NCI-H82 (cell line): ENCODE data around the gene BLOC1S6.

ENCODE experiments used
- DNase-seq: peaks from one replicate; lab custom pipeline; 2025; lab: John Stamatoyannopoulos, UW

Gene BLOC1S6

DNA sequence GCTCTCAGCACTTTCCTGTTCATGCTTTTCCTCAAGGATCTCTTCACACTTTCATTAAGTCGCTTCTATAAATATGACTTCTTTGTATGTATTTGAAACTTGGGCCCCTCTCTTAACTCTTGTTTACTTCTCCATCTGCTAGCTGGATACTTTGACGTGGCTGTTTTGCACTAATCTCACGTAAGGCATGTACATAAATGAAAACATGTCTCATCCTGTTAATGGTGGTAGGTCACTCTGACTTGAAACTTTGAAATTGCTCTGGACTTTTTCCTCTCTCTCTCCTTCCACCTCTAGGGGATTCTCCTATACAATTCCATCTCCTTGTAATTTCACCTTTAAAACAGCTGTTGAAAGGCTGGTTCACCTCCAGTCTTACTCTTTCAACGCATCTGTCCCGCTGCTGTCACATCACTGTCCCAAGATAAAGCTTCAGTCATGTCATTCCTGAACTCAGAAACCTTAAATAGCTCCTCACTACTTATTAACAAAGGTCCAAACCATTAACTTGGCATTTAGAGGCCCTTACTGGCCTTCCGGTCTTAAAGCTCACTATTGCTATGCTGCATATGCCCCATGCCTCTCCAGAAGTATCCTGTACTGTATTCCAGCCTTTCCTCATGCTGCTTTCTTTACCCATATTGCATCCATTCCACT is 1.2 kb downstream of the BLOC1S6 start:
- DNase-seq = peak; percentile 23

DNA sequence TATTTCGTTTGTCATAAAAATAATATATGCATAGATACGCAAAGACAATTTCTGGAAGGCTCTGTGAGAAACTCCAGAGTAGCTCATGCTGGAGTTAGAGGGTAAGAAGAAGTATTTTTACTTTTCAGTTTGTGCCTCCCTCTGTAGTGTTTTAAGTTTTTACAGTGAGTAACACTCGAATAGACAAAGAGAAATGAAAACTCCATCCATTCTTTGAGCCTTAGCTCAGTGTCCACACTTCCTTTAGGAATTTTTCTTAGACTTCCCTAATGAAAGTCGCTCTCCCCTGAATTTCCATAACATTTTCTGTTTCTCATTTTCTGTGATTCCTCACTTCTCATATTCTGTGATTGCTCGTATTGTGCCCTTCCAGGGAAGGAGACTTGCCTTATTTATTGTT is 2.1 kb downstream of the BLOC1S6 start:
- no peak for DNase-seq

DNA sequence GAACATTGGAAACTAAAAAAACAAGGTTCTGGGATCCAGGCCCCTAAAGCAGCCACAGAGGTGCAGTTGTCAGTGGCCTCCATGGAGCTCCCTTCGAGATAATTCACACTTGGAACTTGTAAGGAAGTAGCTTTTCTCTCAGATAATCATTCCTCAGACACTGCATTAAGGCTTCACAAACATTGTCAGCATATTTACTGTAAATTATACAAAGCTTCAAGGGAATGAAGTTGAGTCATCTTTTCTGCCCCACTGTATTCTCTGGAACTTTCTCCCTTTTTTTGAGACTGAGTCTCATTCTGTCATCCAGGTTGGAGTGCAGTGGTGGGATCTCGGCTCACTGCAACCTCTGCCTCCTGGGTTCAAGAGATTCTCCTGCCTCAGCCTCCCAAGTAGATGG is 7.1 kb downstream of the BLOC1S6 start:
- no peak for DNase-seq

DNA sequence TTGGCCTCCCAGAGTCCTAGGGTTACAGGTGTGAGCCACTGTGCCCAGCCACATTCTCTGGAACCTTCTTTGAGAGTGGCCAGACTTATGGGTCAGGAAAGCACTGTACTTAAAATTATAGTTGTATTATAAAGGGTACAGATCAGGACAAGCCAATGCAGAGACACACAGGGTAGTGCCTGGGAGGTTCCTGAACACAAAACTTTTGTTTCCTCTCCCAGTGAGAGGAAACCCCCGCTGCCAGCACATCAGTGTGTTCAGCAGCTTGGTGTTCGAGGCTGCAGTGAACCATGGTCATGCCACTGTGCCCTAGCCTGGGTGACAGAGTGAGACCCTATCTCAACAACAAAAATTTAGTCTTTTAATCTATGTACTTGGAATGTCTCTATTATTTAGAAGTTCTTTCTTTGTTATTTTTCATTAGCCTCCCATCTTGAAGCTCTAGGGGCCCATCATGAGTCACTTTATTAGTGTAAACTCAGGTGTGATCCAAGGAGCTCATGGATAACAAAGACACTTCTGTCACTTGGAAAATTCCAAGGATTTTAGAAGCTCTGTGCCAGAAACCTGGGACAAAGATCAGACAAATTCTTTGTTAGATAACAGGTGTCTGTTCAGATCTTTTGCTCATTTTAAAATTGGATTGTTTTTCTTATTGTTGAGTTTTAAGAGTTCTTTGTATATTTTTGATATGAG is 7.8 kb downstream of the BLOC1S6 start:
- DNase-seq = no peak

DNA sequence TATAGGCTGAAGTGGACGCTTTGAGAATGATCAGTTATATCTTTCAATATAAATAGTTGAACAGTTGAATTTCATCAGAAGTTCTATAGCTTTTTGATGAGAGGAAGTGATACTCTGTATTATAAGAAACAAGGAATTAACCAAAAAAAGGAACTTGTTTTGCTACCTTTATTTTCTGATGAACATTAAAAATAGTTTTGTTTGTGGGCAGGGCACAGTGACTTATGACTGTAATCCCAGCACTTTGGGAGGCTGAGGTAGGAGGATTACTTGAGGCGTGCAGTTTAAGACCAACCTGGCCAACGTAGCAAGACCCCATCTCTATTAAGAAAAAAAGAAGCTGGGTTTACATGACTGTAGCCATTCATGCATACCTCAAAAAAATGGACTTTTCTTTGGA is 16.7 kb downstream of the BLOC1S6 start:
- DNase-seq = no peak

DNA sequence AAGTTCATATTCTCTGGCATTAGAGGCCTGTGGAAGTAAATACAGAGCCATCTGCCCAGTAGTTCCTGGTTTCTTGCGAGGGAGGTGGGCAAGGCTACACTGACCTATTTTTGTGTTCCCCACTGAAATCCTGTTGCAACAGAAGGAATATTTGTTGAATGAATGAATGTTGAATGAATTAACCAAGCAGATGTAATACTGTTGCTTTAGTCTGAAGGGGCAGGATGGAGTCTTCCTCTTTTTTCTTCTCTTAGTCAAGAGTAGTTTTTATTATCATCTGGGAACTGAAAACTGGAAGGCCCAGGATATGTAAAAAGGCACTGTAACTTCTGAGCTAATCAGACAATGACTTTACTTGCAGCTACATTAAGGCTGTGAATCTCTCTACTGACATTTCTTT is 17.1 kb downstream of the BLOC1S6 start:
- DNase-seq = no peak

DNA sequence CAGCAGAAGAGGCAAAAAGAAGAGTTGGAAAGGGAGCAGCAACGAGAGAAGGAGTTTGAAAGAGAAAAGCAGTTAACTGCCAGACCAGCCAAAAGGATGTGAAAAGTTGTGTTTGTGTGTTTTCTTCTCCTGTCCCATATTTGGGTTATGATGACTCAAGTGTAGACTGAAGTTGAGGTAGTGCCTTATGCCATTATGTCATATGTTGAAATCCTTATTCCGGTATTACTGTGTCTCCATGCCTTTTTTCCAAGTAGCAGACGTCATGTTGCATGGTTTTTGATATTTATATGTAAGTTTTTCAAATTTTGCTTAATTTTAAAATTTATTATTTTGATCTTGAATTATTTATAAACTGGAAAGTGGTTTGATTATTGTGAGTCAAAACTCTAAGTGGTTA is 19.2 kb downstream of the BLOC1S6 start:
- DNase-seq = no peak

DNA sequence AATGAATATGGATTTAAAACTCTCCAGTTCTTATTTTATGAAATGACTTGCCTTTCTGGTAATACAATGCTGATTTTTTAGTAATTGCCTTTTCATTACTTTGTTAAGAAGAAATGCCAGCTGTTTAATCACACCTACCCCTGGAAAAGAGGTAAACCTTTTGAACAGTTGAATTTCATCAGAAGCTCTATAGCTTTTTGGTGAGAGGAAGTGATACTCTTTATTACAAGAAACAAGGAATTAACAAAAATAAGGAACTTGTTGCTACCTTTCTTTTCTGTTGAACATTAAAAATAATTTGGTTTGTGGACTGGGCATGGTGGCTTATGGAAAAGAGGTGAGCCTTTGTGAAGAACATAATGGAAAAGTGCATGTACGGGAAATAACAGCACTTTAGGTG is 19.7 kb downstream of the BLOC1S6 start:
- no peak for DNase-seq

DNA sequence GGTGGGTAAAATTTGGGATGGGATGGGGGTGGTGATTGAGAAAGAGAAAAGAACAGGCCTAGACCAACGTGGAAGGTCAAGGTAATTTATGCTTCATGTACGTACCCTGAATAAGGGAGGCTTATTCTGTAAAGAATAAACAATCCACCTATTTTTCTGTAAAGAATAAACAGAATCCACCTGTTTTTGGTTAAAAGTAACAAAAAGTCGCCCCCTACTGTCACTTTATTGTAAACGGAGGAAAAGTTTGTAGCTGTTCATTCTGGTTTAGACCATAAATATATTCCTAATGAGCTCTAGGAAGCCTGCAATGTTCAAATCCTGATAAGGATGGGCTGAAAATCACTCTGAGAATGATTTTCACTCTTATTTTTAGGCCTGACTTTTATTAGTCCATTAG is 24.1 kb downstream of the BLOC1S6 start:
- no peak for DNase-seq

DNA sequence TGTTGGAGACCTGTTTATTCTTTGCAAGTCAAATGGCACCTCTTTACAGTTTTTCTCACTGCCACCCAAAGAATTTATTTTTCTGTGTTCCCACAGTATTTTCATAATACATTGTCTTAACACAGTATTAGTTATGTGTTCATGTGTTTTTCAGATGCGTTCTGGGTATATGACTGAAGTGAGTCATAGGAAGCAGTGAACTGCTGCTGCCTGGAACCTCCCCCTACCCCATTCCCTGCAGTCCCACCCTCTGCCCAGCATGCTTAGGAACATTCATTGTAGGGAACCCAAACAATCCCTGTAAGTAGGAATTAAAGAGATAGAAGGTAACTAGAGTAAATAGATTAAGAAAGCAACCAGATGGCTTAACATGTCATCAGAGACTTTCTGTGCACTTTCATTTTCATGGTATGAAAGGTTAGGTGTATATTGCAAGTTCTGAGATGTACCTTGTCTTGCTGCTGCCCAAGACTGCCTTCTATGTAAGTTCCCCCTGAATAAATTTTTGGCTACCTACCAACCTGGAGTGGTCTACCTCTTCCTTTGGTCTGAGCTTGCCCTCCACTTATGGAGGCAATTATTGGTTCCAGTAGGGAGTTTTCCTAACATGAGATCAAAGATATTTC is 25.7 kb downstream of the BLOC1S6 start:
- DNase-seq = peak; percentile 91

DNA sequence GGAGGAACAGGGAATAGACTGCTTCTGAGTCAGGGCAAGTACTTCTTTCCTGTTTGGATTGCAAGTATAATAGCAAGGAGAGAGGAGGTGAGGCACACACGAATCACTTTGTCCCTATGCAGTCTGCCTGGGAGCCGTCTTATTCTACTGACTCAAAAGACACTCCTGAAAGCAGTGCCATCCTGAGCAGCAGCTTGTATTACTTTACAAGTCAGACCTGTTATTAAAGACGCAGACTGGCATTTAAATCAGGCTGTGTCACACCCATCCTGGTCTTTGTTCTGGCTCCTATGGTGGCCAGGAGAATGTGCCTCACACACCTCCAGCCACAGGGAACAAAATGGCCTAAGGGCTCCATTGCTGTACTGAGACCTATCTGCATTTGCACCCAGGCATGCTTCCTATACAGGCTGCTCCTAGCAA is 29.7 kb downstream of the BLOC1S6 start:
- DNase-seq = no peak

DNA sequence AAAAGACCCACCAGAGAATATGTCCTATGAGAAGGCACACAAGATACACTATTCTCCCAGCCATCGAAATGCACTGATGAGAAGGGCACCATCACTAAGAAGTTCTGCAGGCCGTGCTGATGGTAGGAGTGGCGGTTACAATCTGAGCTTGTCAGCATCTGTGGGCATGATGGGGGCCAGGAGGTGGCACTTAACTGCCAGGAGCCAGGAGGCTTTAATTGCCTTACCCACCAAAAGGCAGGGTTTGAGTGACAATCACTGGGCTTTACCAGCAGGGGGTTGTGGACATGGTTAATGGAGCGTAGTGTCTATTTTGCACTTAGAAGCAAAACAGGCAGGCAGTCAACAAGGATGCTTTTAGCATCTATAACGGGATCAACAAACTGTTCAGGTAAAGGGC is 31.6 kb downstream of the BLOC1S6 start:
- DNase-seq = peak; percentile 55

DNA sequence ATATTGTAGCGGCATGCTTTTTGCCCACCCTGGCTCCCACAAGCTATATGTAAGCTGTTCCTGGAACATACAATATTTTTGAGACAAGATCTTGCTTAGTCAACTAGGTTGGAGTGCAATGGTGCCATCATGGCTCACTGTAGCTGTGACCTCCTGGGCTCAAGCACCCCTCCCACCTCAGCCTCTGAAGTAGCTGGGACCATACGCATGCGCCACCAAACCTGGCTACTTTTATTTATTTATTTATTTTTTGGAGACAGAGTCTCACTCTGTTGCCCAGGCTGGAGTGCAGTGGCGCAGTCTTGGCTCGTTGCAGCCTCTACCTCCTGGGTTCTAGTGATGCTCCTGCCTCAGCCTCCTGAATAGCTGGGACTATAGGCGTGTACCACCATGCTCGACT is 41.0 kb downstream of the BLOC1S6 start:
- no peak for DNase-seq

DNA sequence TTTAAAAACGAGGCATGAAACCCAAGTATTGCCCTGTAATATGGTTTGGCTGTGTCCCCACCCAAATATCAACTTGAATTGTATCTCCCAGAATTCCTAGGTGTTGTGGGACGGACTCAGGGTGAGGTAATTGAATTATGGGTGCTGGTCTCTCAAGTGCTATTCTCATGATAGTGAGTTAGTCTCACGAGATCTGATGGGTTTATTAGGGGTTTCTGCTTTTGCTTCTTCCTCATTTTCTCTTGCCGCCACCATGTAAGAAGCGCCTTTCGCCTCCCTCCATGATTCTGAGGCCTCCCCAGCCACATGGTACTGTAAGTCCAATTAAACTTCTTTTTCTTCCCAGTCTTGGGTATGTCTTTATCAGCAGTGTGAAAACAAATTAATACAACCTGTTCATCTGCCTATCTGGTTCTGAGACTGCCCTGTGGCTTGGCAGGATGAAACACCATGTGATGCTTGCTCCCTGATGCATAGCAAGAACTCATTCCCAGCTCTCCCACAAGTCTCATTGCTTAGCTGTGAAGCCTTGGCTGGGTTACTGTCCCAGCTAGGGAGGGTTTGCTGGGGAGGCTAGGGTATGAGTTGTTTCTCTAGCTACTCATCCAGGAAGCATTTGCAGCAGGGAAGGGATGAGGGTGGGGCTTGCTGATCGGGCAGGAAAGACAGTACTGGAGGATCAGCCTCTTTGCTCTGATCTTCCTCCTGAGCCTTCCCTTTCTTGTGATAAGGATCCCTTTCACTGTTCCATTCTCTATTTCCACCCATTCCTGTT is 43.9 kb downstream of the BLOC1S6 start:
- no peak for DNase-seq

DNA sequence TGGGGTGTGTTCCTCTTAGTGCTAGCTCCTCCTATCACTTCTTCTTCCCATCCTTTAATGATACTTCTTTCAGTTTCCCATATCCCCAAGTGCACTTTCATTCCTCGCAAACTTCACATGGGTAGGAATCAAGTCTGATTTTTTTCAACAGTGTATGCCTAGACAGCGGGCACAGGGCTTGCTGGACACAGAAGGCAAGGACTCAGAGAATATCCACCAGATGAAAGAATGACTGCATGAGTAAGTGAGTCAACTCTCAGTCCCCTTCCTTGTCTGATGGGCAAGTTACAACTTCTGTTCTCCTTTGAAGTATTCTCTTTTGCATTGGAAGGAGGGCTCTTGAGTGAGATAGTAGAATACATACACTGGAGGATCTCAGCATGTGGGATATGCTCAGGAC is 44.6 kb downstream of the BLOC1S6 start:
- DNase-seq = no peak

DNA sequence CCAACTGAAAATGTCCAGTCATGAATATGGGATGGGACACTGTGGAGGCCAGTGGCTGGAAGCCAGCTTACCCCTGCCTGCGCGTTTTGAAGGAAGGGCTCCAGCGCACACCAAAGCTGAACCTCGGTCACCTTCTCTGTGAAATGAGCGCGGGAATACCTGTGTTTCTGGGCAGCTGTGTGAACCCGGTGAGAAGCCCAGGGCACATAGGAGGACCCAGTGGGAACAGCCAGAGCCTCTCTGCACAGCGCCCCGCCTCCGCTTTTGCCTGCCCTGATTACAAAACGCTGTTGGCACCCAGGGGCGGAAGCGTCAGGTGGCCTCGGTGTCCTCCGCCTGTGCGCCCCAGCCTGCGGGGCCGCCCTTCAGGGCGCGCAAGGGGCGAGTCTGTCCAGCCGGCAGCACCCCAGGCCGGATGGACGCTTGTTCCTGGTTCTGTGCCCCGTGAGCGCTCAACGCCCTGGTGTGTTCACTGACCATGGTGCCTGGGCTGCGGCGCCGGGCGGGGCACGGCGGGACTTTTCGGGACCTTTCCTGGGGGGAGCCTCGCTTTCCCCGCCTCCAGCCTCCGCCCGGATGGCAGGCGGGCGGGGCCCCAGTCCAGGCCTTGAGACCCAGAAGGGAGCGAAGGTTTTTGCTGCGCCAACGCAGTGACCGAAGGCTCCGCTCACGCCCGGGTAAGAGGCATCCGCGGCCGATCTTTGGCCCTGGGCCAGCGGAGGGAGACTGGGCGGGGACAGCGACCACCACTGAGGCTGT is 47.4 kb downstream of the BLOC1S6 start, which contains the start of gene SQOR:
SQOR (plus strand) TSS at position 598 of the 759 bp plus-strand sequence. CDS start 23,895 bp downstream, outside the sequence.
- DNase-seq = peak; percentile 28

DNA sequence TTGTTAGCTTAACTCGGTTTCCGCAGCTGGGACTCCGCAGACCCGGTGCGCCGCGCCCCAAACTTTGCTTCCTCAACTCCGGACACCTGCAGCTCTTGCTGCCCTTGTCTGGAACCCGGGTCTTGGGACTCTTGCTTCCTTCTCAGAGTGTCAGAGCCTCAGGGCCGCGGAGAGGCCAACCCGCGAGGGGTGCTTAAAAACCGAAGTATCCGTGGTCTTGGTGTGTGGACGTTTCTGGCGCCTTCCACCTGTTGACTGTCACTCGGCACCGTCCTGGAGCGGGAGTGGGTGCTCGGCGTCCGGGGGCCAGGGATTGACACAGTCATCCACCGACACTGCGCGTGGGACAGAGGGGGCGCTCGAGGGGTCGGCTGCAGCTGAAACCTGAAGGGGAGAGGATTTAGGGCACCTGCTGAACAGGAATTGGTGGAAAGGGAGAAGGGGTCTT is 48.0 kb downstream of the BLOC1S6 start:
- peak; percentile 52 for DNase-seq

DNA sequence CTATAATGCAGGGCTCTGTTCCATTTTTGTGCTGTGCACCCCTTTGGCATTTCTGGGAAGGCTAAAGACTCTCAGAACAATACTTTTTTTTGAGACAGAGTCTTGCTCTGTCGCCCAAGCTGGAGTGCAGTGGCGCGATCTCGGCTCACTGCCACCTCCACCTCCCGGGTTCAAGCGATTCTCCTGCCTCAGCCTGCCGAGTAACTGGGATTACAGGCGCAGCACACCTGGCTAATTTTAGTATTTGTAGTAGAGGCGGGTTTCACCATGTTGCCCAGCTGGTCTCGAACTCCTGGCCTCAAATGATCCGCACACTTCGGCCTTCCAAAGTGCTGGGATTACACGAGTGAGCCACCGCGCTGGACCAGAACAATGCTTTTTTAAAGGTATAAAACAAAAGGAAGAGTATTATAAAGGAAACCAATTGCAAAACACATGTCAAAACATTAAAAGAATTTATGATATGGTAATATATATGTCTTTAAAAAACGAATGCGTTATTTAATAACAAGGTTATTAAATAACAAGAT is 48.6 kb downstream of the BLOC1S6 start:
- no peak for DNase-seq

DNA sequence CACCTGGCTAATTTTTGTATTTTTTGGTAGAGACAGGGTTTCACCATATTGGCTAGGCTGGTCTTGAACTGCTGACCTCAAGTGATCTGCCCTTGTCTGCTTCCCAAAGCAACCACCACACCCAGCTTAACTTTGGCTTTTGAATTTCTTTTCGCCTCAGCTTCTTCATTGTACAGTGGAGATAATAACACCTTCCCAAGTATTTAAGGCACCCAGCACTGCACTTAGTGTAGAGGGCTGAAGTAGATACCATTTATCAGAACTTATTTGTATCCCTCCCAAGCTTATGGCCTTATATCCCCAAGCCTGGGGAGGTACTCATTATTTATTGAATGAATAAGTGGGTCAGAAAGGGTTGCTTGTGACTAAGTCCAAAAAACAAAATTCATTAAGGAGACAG is 50.0 kb downstream of the BLOC1S6 start:
- DNase-seq = peak; percentile 35

DNA sequence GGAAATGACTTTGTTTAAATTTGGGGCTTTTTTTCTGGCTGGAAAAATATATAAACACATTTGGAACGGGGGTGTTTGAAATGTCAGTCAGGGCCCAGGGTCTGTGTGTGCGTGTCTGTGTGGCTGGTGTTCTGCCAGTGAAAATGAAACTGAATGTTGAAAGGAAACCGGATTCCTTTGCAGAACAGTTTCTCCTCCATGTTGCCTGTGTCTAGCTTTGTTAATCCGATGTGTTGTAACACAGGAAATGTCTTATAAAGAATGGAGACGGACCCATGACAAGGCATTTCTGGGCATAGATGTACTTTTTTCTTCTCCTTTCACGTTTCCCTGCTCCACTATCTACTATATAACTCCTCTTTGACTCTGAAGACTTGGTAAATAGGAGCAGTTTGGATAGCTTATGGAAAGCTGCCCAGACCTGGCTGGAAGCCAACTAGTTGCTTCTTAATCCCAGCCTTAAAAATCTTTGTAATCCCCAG is 50.4 kb downstream of the BLOC1S6 start:
- peak; percentile 91 for DNase-seq

DNA sequence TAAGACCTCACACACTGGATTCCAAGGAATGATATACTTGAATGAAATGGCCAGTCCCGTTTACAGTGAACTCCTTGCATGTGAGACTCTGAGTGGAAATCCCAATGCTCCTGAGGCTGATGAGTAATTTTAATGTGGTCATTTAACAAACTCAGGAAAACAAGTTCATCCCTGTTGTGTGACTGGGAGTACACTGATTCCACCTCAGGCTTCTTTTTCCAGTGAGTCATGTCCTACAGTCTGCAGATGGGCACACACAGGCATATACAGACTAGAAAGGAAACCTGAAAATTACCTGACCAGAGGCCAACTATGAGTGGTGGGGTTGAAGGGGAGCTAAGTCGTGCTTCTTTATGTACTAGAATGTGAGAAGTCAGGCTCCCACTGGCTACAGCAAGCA is 53.4 kb downstream of the BLOC1S6 start:
- DNase-seq = no peak
